ENCODE measurements around the gene WDR43.
"Not testable (repeated sequence)": the region's sequence is repeated elsewhere in the genome, so short reads cannot be mapped to it uniquely, and the experiment has no call there.

The WDR43 gene

DNA sequence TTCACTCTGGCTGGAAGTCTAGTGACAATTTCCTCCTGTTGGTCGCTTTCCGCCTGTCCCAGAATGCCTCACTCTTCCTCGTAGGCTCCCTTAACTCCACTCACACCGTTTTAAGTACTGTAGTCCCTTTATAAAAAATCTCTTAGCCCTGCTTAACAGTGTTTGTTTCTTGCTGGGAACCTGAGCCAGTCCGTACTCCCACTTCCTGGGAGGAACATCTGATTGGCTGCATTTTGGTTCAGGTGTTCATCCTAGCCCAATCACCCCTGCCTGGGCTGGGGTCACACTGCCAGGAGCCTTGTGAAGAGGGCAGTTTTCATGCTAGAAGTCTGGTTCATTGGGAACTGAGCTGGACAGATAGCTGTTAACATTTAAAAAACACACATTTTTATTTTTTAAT, 61.0 kb downstream of the WDR43 start:
- DNase-seq, result no peak
- in situ Hi-C loops (cut with MboI; ENCODE audit: low pct_unique_long_range_greater_than_20kb, low sequenced_read_pairs), result no loop called here

- peak; percentile 70 for DNase-seq
- in situ Hi-C loops (cut with MboI; ENCODE audit: low pct_unique_long_range_greater_than_20kb, low sequenced_read_pairs), result no loop called here
Observed at GRCh38 chr2:28956415-28956826, 62.0 kb downstream of the WDR43 start.

- peak; percentile 36 for DNase-seq
- in situ Hi-C loops (cut with MboI; ENCODE audit: low pct_unique_long_range_greater_than_20kb, low sequenced_read_pairs), result no loop called here
Observed at GRCh38 chr2:28956890-28957289, 62.4 kb downstream of the WDR43 start.

GRCh38 chr2:28958689-28959088, 64.2 kb downstream of the WDR43 start:
- in situ Hi-C loops (cut with MboI; ENCODE audit: low pct_unique_long_range_greater_than_20kb, low sequenced_read_pairs), result no loop called here

DNA sequence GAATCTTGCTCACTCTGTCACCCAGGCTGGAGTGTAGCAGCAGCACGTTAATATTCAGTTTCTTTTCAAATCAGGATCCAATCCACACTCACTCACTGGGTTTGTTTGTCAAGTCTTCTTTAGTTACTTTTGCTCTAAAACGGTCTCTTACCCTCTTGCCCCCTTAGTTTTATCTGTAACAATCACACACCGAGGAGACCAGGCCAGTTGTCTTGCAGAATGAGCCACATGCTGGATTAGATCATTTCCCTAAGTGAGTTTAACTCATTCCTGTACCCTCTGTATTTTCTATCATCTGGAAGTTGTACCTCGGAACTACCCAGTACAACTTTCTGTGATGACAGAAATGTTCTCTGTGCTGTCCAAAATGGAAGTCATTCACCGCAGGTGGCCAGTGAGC, 65.9 kb downstream of the WDR43 start:
- in situ Hi-C loops (cut with MboI; ENCODE audit: low pct_unique_long_range_greater_than_20kb, low sequenced_read_pairs), result no loop called here
- no peak for DNase-seq

More at GRCh38 chr2:28958689-28959088, 64.2 kb downstream of the WDR43 start:
- peak; percentile 86 for DNase-seq

DNA sequence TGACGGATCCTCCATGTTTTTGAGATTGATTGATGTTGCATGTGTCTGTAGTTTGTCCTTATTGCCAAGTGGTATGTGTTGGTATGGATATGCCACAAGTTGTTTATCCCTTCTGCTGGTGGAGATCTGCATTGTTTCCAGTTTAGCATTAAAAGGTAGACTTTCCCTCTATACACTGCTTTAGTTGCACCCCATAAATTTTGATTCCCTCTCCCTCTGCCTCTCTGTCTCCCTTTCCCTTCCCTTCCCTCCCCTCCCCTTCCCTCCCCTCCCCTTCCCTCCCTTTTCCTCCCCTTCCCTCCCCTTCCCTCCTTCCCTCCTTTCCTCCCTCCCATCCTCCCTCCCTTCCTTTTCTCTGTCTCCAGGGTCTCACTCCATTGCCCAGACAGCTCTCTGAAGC, 68.0 kb downstream of the WDR43 start:
- DNase-seq, result no peak
- in situ Hi-C loops (cut with MboI; ENCODE audit: low pct_unique_long_range_greater_than_20kb, low sequenced_read_pairs), result no loop called here

- in situ Hi-C loops (cut with MboI; ENCODE audit: low pct_unique_long_range_greater_than_20kb, low sequenced_read_pairs), result no loop called here
Observed at GRCh38 chr2:28970464-28971160, 76.1 kb downstream of the WDR43 start.

DNA sequence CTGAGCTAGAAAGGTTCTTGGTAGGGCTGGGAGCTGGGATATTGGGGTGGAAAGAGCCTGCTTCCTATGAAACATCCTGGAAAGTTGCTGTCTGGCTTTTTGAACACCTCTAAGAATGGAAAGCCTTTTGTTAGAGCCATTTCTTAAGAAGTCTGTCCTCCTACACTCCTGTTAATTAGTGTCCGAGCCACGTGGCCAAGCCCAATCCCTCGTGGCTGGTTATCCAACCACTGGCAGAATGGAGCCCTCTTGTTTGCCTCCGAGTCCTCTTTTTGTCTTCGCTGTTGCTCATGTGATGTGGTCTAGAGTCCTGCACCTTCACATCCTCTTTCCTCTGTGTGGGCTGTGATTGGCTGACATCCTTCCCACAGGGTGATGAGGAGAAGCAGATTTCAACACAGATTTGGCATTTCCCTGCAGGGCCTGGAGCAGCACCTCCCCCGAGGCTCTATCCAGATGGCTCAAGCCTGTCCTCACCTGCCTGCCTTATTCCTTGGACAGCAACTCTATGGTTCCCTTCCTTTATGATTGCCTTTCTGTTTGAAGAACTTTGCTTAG, 78.4 kb downstream of the WDR43 start:
- DNase-seq, result no peak
- in situ Hi-C loops (cut with MboI; ENCODE audit: low pct_unique_long_range_greater_than_20kb, low sequenced_read_pairs), result no loop called here

More at GRCh38 chr2:28970464-28971160, 76.1 kb downstream of the WDR43 start:
- no peak for DNase-seq

DNA sequence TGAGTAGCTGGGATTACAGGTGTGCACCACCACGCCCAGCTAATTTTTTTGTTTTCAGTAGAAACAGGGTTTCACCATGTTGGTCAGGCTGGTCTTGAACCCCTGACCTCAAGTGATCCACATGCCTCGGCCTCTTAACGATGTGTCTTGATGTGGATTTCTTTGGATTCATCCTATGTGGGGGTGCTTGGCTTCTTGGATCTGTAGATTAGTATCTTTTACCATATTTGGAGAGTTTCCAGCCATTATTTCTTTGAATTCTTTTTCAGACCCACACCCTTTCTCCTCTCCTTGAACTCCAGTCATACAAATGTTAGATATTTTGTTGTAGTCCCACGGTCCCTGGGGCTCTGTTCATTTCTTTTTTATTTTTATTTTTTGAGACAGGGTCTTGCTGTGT, 79.8 kb downstream of the WDR43 start:
- in situ Hi-C loops (cut with MboI; ENCODE audit: low pct_unique_long_range_greater_than_20kb, low sequenced_read_pairs), result no loop called here
- DNase-seq, result no peak

DNA sequence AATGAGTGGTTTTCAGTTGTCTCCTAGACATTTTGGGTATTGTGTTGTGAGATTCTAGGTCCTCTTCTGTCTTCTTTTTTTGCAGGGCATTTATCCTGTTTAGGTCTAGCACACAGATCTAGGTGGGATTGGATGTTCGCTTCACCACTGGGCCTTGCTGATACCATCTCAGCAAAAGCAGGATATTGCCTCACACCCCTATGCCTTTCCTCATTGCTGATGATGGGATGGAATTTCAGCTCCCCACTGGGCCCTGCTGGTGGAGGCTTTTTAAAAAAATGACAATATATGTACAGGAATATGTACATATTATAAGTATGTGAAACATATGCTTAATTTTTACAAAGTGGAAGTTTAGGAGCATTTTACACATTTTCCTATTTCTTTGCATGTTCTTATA, 81.2 kb downstream of the WDR43 start:
- no peak for DNase-seq
- in situ Hi-C loops (cut with MboI; ENCODE audit: low pct_unique_long_range_greater_than_20kb, low sequenced_read_pairs), result no loop called here

GRCh38 chr2:28976584-28976983, 82.1 kb downstream of the WDR43 start:
- no peak for DNase-seq
- in situ Hi-C loops (cut with MboI; ENCODE audit: low pct_unique_long_range_greater_than_20kb, low sequenced_read_pairs), result no loop called here

GRCh38 chr2:28977176-28977875, 82.9 kb downstream of the WDR43 start:
- no peak for DNase-seq
- in situ Hi-C loops (cut with MboI; ENCODE audit: low pct_unique_long_range_greater_than_20kb, low sequenced_read_pairs), result no loop called here

DNA sequence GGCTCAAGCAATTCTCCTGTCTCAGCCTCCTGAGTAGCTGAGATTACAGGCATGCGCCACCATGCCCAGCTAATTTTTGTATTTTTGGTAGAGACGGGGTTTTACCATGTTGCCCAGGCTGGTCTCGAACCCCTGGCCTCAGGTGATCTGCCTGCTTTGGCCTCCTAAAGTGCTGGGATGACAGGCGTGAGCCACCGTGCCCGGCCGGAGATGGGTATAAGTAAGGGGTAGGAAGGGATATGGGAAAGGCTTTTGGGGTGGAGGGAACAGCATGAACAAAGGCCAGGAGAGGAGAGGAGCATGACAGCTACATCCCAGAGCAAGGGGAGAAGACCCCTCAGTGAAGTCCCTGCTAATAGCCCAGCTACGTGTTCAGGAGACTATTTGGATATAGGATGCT, 83.5 kb downstream of the WDR43 start:
- in situ Hi-C loops (cut with MboI; ENCODE audit: low pct_unique_long_range_greater_than_20kb, low sequenced_read_pairs); DNase-seq: not testable (repeated sequence)

DNA sequence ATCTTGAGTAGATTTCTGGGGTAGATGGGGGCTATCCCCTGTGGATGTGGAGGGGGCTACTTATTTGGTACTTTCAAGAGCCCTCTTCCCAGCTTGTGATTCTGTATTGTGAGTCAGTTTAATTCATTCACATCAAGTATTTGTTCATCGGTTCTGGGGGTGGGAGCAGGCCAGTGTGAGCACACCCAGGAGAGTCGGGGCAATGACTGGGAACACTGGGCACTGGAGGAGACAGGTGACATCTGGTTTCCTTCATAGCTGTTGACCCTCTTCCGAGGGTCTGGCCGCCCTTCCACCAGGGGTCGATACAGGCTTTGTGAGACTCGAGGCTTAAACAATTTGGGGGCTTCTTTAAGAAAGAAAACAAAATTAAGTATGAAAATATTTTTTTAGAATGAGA, 84.1 kb downstream of the WDR43 start:
- no peak for DNase-seq
- in situ Hi-C loops (cut with MboI; ENCODE audit: low pct_unique_long_range_greater_than_20kb, low sequenced_read_pairs), result no loop called here

DNA sequence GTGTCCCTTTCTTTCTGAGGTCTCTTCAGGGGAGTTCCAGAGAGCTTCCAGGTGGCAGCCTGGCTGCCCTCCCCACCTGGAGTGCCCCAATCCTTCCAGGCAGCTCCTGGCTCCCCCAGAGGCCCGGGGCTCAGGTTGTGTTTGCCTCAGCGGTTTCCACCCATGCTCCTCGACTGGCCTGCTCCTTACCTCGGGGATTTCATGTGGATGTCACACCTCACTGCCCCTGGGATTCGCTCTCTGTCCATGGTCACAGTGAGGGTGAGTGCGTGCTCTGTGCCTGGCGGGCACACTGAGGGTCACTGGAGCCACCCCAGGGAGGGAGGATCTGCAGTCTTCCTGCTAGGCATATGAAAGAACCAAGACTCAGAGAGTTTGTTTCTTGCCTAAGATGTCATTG, 84.6 kb downstream of the WDR43 start:
- in situ Hi-C loops (cut with MboI; ENCODE audit: low pct_unique_long_range_greater_than_20kb, low sequenced_read_pairs), result no loop called here
- DNase-seq, result no peak

- DNase-seq, result no peak
- in situ Hi-C loops (cut with MboI; ENCODE audit: low pct_unique_long_range_greater_than_20kb, low sequenced_read_pairs), result no loop called here
Observed at GRCh38 chr2:28979576-28980366, 85.3 kb downstream of the WDR43 start.

- DNase-seq, result no peak
- in situ Hi-C loops (cut with MboI; ENCODE audit: low pct_unique_long_range_greater_than_20kb, low sequenced_read_pairs), result no loop called here
Observed at GRCh38 chr2:28980368-28981015, 86.0 kb downstream of the WDR43 start.

GRCh38 chr2:28981016-28981441, 86.6 kb downstream of the WDR43 start, which contains the start of gene TOGARAM2:
TOGARAM2 (plus strand) TSS chr2:28981298; CDS start chr2:28994835, 13,537 bp downstream.
- no peak for DNase-seq
- in situ Hi-C loops (cut with MboI; ENCODE audit: low pct_unique_long_range_greater_than_20kb, low sequenced_read_pairs), result no loop called here

Data from KBM-7 (cell line).